GM12873 (cell line): ENCODE results near the gene RBMS3.

ENCODE experiments used
- TF ChIP-seq, protein P1 (sequence below): IDR thresholded peaks from 2 replicates; pipeline ENCODE4 v1.5.1; 2012; ENCODE audit warnings: low read depth, mild to moderate bottlenecking, moderate library complexity, low read length, control low read depth; ENCODE audit not compliant: insufficient read depth; ENCODE audit errors: missing control alignments

The RBMS3 gene

DNA sequence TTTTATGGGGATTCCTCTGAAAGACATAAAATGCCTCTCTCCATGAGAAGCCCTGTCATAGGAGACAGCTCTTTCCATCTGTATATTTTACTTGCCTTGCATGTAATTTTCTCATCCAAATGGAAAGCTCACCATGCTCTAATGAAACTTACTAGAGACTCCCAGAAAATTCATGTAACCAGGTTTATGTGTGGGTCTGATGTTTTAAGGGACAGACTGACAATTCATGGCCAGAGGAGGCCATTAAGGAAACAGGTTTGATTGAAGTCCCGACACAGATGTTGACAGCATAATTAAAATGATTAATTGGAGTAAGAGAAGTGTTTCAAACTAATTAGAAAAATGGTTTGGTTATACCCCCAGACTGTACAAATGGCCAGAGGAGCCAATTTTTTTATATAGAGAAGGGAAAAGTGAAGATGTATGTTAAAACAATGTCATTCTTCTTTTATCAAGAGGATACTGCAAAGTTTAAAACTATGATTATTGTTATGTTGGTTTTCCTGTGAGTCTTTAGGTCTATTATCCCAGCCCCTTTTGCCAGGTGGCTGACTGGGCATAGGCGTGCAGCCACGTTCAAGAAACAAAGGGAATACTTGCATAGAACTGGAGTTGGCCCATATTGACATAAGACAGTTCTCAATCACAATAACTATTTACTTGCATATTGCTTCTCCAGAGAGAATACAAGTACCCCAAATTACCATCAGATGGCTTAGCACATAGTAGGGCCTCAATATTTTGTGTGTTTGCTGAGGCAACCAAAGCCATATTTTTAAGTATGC lies 64.8 kb downstream of the RBMS3 start:
- TF ChIP-seq, protein P1, sequence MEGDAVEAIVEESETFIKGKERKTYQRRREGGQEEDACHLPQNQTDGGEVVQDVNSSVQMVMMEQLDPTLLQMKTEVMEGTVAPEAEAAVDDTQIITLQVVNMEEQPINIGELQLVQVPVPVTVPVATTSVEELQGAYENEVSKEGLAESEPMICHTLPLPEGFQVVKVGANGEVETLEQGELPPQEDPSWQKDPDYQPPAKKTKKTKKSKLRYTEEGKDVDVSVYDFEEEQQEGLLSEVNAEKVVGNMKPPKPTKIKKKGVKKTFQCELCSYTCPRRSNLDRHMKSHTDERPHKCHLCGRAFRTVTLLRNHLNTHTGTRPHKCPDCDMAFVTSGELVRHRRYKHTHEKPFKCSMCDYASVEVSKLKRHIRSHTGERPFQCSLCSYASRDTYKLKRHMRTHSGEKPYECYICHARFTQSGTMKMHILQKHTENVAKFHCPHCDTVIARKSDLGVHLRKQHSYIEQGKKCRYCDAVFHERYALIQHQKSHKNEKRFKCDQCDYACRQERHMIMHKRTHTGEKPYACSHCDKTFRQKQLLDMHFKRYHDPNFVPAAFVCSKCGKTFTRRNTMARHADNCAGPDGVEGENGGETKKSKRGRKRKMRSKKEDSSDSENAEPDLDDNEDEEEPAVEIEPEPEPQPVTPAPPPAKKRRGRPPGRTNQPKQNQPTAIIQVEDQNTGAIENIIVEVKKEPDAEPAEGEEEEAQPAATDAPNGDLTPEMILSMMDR = no peak

DNA sequence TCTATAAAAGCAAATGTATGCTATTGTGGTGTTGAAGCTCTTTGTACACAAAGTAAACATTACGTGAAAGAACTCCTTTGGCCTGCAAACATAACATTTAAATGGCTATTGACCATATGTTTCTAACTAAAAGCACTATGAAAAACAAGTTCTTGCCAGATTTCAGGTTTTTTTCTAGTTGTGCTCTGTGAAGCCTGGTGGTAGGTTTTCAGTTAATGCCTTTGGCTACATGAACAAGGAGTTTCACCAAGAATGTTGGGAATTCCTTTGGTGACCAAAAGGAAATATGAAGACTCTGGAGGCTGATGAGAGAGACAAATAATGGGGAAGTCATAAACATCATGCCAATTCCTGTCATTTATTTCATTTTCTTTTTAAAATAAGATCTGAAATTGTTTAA lies 66.0 kb downstream of the RBMS3 start:
- TF ChIP-seq, protein P1 = no peak

DNA sequence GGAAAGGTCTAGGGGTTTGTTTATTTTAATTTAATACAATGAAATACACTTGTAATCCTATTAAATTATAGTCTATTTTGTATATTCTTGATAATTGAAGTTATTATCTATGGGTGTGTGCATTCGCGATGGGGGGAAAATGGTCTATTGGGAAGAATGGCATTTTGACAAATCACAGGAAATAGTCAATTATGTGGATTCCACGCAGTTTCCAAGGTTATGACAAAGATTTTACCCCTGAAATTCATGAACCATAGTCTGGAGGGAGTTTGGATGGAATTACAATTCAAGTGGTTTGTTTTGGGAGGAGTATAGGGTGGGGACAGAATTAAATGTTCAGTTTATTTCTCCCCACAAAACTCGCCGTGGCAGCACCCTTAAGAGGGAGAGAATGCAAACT lies 66.5 kb downstream of the RBMS3 start:
- TF ChIP-seq, protein P1 = no peak

DNA sequence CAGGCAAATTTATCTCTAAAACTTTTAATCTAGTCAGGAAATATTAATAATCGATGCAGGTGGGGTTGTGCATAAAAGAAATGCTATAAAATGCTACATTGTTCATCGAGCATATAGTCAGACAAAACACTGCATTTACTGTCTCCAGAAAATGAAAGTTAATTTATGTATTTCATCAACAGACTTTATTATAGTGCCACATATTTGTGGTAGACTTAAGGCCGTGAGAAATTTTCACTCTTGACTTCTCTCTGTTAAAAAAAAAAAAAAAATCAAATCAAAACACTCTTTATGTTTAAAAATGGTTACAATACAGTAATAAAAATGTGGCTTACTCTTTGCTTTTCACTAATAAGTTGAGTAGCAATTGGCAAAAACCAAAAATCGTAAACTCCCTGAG lies 67.4 kb downstream of the RBMS3 start:
- TF ChIP-seq, protein P1 = no peak

DNA sequence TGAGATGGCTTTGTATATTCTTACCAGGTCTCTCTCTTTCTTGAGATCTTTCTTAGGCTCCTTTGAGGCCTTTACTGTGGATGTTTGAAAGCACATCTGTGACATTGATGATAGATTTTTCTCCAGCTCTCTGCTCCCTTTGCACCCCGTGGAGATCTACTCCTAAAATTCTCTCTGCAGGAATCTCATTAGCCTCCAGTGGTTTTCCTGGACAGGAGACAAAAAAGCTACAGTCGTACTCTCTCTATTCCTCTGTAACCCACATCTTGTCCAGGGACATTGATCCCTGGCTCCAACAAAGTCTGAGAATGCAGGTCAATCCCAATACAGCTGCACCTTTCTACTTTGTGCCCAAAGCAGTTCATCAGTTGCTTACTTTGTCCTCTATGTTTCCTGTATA lies 68.2 kb downstream of the RBMS3 start:
- TF ChIP-seq, protein P1 = no peak

DNA sequence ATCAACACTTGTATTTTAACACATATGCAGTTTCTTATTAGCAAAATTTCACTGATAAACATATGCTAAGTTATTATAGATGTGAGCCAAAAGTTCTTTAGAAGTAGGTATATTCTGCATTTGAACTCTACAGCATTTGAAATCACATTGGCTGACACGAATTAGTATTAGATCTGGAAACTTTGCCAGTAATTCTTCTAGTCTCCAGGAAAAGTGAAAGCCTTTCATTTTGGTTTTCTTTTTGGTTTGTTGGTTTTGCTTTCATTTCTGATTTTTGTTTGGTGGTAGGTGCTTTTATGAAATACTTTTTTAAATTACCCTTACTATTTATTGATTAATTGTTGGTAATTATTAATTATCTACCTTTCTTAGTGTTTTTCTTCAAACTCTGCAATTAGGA lies 72.9 kb downstream of the RBMS3 start:
- TF ChIP-seq, protein P1 = no peak

DNA sequence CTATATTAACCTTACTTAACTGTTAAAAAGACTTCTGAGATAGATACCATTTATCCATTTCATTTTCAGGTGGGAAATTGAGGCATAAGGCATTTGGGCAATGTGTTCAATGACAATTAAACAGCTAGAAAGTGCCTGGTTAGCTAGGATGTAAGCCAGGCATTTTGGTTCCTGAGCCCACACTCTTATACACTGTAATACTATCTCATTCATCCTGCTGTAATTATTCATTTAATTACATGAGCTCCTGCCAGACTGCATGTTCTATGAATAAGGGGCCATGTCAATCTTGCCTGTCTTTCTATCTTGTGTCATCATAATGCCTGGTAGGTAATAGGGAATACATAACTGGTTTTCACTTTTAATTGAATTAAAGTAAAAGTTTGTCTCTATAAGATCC lies 74.0 kb downstream of the RBMS3 start:
- TF ChIP-seq, protein P1 = no peak
